ENCODE data around the gene GBA3. TPM values are rescaled to one million over a fixed set of nuclear protein-coding genes. Genes with fewer than 3 reads are reported as not detected.

Gene GBA3
- total RNA-seq, 1 experiment from 2014 or later = not detected

DNA sequence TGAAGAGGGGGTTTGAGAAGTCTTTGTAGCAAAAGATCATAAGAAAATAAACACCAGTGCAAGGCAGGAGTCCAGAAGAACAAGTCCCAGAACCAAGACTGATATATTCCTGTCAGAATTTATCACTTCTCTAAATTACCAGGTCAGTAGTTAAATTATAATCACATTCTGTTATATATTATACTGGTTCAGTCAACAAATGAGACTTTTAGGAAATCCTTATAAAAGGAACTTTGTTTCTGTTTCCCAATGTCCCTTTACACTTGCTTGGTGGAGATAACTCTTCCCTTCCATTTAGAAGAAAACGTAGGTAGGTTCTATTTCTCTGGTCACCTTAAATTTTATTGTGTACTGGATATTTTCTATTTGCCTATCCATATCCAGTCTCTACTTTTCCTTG is 21.1 kb downstream of the GBA3 start:
- H3K4ac ChIP-seq (ENCODE audit: low read depth, low read length) = no peak overlapping the region
- H3K4me1 Mint-ChIP-seq = no peaks in the 10 kb centered on the region
- no peak overlapping the region for H3K23ac ChIP-seq (ENCODE audit: insufficient read length, low read depth, low read length)
- no peak overlapping the region for H3K27ac Mint-ChIP-seq
- no peaks in the 10 kb centered on the region for H3K4me1 ChIP-seq (ENCODE audit: insufficient read depth, low read length)
- no CpG with 5 or more reads among the region's 1 CpG for WGBS (ENCODE audit: extremely low coverage, insufficient read length, low lambda C conversion rate)
- no peaks in the 10 kb centered on the region for H3K79me2 ChIP-seq (ENCODE audit: insufficient read depth, low read length)
- no peak overlapping the region for H2AFZ ChIP-seq (ENCODE audit: low read length)
- H3K23me2 ChIP-seq (ENCODE audit: insufficient read length, low read depth, low read length, poor library complexity, severe bottlenecking) = no peaks in the 10 kb centered on the region
- H3K27ac ChIP-seq (ENCODE audit: insufficient read length, low read depth, low read length) = no peak overlapping the region
- H2BK5ac ChIP-seq (ENCODE audit: insufficient read length, low read length) = no peak overlapping the region
- no peak overlapping the region for H4K91ac ChIP-seq (ENCODE audit: insufficient read length, low read depth, low read length)
- H3K9ac ChIP-seq (ENCODE audit: extremely low read depth, insufficient read length, low read length) = no peak overlapping the region
- H4K5ac ChIP-seq (ENCODE audit: insufficient read length, low read depth, low read length) = no peak overlapping the region
- H3K36me3 Mint-ChIP-seq (ENCODE audit: insufficient read depth in 1 of 3, low read depth in 3 of 3) = no peaks in the 10 kb centered on the region
- TF ChIP-seq CTCF (conservative IDR thresholded peaks at IDR 0.05) = no peak
- no peak overlapping the region for H4K8ac ChIP-seq (replicated peaks; ENCODE audit: insufficient read length, low read depth, low read length)
- no peak overlapping the region for H2BK20ac ChIP-seq (ENCODE audit: low read depth, low read length, poor library complexity, severe bottlenecking)
- no peak overlapping the region for H2BK15ac ChIP-seq (ENCODE audit: low read depth, low read length)
- H3K79me1 ChIP-seq (ENCODE audit: insufficient read depth, low read depth, low read length, poor library complexity, severe bottlenecking) = no peaks in the 10 kb centered on the region
- H3K56ac ChIP-seq (ENCODE audit: insufficient read length, low read depth, low read length) = no peak overlapping the region
- no peak overlapping the region for H2BK120ac ChIP-seq (ENCODE audit: low read depth, low read length, poor library complexity, severe bottlenecking)
- H3K9me3 Mint-ChIP-seq = no peaks in the 10 kb centered on the region
- no peaks in the 10 kb centered on the region for H4K20me1 ChIP-seq (ENCODE audit: control insufficient read depth, insufficient read depth, insufficient read length)
- H3K27me3 ChIP-seq (ENCODE audit: insufficient read depth, low read length) = no peaks in the 10 kb centered on the region
- no peaks in the 10 kb centered on the region; the same call in 1 of the 2 replicates for H3K27me3 Mint-ChIP-seq (ENCODE audit: low read depth)
- H3K18ac ChIP-seq (ENCODE audit: insufficient read length, low read depth, low read length) = no peak overlapping the region
- H3T11ph ChIP-seq (ENCODE audit: low read length) = no peak overlapping the region
- DNase-seq = no peak
- H3K4me2 ChIP-seq (ENCODE audit: insufficient read depth, insufficient read length, low read length) = no peak overlapping the region
- no peaks in the 10 kb centered on the region for H3K9me3 ChIP-seq (ENCODE audit: control insufficient read depth, low read depth, low read length)
- no peak overlapping the region for H2AK5ac ChIP-seq (ENCODE audit: insufficient read length, low read length)
- H3K14ac ChIP-seq (ENCODE audit: insufficient read depth, low read length) = no peak overlapping the region
- no peak overlapping the region for H3K4me3 Mint-ChIP-seq
- H2BK12ac ChIP-seq (ENCODE audit: insufficient read length, low read depth, low read length) = no peak overlapping the region
